KOPT-K1 (cell line): ENCODE measurements around the gene ANKRD18A.
"Not testable (repeated sequence)": the region's sequence is repeated elsewhere in the genome, so short reads cannot be mapped to it uniquely, and the experiment has no call there.

ENCODE experiments used
- H3K27ac ChIP-seq: fragments of 200-600 bp; sonication (generic); 2 replicates; pipeline ENCODE4 v1.5.1; 2016; ENCODE audit warnings: antibody characterized with exemption, mild to moderate bottlenecking, low read depth, low read length; ENCODE audit not compliant: poor library complexity, severe bottlenecking
- H3K36me3 ChIP-seq: fragments of 200-600 bp; sonication (generic); 2 replicates; pipeline ENCODE4 v1.5.1; 2017; ENCODE audit warnings: antibody characterized with exemption, mild to moderate bottlenecking, low read length, moderate library complexity; ENCODE audit not compliant: insufficient read depth
- H3K9me3 ChIP-seq: fragments of 200-600 bp; sonication (generic); 2 replicates; pipeline ENCODE4 v1.5.1; 2017; ENCODE audit warnings: antibody characterized with exemption, low read length, mild to moderate bottlenecking; ENCODE audit not compliant: insufficient read depth, poor library complexity, severe bottlenecking

ANKRD18A gene

GRCh38 chr9:38591346-38592063, 28.9 kb downstream of the ANKRD18A start:
- H3K27ac ChIP-seq, H3K9me3 ChIP-seq, H3K36me3 ChIP-seq: not testable (repeated sequence)

- H3K27ac ChIP-seq, H3K9me3 ChIP-seq, H3K36me3 ChIP-seq: not testable (repeated sequence)
Measured at GRCh38 chr9:38583765-38584164, 36.6 kb downstream of the ANKRD18A start.

- H3K9me3 ChIP-seq, H3K27ac ChIP-seq: not testable (repeated sequence)
Measured at GRCh38 chr9:38580112-38580511, 40.3 kb downstream of the ANKRD18A start.

GRCh38 chr9:38576181-38576580, 44.2 kb downstream of the ANKRD18A start:
- not testable (repeated sequence) for H3K36me3 ChIP-seq, H3K27ac ChIP-seq, H3K9me3 ChIP-seq

More at GRCh38 chr9:38580112-38580511, 40.3 kb downstream of the ANKRD18A start:
- not testable (repeated sequence) for H3K36me3 ChIP-seq

DNA sequence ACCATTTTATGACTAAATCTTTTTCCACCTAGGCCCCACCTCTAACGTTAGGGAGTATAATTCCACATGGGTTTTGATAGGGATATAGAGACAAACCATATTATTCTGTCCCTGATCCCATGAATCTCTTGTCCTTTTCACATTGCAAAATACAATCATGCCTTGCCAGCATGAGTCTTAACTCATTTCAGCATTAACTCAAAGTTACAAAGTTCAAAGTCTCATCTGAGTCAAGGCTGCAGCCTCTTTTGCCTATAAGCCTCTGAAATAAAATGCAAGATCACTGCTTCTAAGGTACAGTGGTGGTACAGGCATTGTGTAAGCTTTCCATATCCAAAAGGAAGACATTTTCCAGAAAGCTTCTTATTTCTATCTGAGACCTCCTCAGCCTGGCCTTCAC, 54.3 kb downstream of the ANKRD18A start:
- H3K36me3 ChIP-seq, H3K27ac ChIP-seq, H3K9me3 ChIP-seq: not testable (repeated sequence)

DNA sequence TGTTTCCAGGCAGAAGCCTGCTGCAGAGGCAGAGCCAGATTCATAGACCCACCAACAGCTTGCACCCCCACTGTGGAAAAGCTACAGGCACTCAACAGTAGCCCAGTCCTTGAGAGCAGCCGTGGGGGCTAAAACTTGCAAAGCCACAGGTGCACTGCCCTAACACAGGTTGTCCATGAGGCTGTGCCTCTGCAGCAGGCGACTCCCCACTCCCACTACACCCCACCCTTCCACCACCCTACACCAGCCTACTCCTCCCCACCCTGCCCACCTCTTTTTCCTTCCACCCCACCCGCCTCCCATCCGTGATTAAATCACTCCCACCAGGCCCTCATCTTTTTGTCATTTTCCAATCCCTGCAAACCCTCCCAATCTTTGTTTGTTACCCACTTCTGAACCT, 55.2 kb downstream of the ANKRD18A start:
- not testable (repeated sequence) for H3K27ac ChIP-seq, H3K36me3 ChIP-seq, H3K9me3 ChIP-seq

DNA sequence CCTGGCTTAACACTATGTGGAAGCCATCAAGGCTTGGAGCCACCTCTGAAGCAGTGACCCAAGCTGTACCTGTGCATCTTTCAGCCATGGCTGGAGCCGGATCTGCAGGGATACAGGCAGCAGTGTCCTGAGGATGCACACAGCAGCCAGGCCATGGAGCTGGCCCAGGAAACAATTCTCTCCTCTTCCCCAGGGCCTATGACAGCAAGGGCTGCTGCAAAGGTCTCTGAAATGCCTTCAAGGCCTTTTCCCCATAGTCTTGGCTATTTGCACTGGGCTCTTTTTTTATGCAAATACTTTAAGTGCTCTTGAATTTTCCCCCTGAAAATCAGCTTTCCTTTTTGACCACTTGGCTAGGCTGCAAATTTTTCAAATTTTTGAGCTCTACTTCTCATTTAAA, 56.5 kb downstream of the ANKRD18A start:
- H3K9me3 ChIP-seq, H3K27ac ChIP-seq, H3K36me3 ChIP-seq: not testable (repeated sequence)

- not testable (repeated sequence) for H3K27ac ChIP-seq, H3K36me3 ChIP-seq, H3K9me3 ChIP-seq
Measured at GRCh38 chr9:38561134-38561533, 59.3 kb downstream of the ANKRD18A start.

DNA sequence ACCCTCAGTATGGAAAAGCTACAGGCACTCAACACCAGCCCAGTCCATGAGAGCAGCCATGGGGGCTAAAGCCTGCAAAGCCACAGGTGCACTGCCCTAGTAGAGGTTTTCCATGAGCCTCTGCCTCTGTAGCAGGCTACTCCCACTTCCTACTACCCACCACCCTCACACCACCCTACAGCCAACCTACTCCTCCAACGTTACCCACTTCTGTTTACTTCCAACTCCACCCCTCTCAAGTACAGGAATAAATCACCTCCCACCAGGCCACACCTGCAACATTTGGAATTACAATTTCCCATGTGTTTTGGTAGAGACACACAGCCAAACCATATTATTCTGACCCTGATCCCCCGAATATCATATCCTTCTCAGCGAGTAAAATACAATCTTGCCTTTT, 61.2 kb downstream of the ANKRD18A start:
- H3K36me3 ChIP-seq, H3K9me3 ChIP-seq: not testable (repeated sequence)

GRCh38 chr9:38557746-38558145, 62.6 kb downstream of the ANKRD18A start:
- not testable (repeated sequence) for H3K27ac ChIP-seq, H3K36me3 ChIP-seq, H3K9me3 ChIP-seq

More for the DNA sequence above, 61.2 kb downstream of the ANKRD18A start:
- H3K27ac ChIP-seq = not testable (repeated sequence)

GRCh38 chr9:38554966-38555365, 65.4 kb downstream of the ANKRD18A start:
- not testable (repeated sequence) for H3K9me3 ChIP-seq, H3K27ac ChIP-seq, H3K36me3 ChIP-seq

- H3K36me3 ChIP-seq, H3K9me3 ChIP-seq, H3K27ac ChIP-seq: not testable (repeated sequence)
Measured at GRCh38 chr9:38553019-38553418, 67.4 kb downstream of the ANKRD18A start.

DNA sequence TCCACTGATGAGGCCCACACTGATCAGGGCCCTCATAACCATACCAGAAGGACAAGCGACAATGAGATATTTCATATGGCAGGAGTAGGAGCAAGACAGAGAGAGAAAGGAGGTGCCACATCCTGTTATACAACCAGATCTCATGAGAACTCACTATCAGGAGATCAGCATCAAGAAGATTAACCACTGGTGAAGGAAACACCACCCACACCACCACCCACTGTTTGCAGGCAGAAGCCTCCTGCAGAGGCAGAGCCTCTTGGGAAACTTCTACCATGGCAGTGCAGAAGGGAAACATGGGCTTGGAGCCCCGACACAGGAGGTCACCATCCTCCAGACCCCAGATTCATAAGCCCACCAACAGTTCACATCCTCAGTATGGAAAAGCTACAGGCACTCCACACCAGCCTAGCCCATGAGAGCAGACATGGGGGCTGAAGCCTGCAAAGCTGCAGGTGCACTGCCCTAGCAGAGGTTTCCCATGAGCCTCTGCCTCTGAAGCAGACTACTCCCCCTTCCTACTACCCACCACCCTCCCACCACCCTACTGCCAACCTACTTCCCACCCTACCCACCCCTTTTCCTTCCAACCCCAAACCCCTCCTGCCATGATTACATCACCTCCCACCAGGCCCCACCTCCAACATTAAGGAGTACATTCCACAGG, 73.8 kb downstream of the ANKRD18A start:
- H3K9me3 ChIP-seq, H3K36me3 ChIP-seq: not testable (repeated sequence)
- H3K27ac ChIP-seq = peak overlapping the region; percentile 43

DNA sequence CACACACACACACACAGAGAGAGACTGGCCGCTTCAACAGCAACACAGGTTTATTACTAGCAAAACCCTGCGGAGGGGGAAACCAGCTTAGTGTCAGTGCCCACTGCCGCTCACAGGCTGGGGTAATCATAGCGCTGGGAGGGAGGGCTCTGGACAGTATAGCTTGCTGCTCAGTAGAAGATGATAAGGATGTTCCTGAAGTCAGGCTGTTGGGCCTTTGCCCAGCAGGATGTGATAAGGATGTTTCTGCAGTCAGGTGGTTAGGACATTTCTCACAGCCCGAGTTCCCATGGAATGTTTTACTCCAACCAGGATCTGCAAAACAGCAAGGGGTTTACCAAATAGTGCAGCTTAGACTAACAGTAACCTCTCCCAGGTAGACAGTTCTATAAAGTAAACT, 79.9 kb downstream of the ANKRD18A start:
- H3K27ac ChIP-seq, H3K36me3 ChIP-seq, H3K9me3 ChIP-seq: not testable (repeated sequence)

GRCh38 chr9:38529317-38529716, 91.1 kb downstream of the ANKRD18A start:
- no peak overlapping the region for H3K27ac ChIP-seq
- no peaks in the 10 kb centered on the region for H3K9me3 ChIP-seq
- H3K36me3 ChIP-seq = no peaks in the 10 kb centered on the region

DNA sequence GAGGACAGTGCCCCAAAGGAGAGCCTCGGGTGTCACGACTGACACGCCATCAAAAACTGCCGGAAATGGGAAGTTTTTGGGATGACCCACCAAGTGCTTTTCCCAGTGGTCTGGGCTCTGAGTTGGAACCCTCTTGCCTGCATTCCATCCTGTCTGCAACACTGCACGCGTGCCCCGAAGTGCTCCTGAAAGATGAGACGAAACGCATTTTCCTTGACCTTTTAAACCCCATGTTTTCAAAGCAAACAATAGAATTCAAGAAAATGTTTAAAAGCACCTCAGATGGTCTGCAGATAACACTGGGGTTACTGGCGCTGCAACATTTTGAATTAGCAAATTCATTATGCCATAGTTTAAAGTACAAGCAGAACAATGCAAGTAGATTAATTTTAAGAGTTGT, 92.9 kb downstream of the ANKRD18A start:
- Histone ChIP-seq H3K36me3 (no peaks in the 10 kb centered on the region), H3K27ac (no peak overlapping the region), H3K9me3 (no peaks in the 10 kb centered on the region)
